HS-27A (cell line): Measurements from ENCODE around the gene VEGFA.
A peak's percentile ranks its signal among the peaks of the same experiment; 100 is the strongest.

Source experiments
- DNase-seq: peaks from one replicate; pipeline ENCODE4 v3.0.0-alpha.2; 2012; ENCODE audit warnings: low read depth, missing footprints

VEGFA gene

GRCh38 chr6:43785220-43785752, 15.3 kb downstream of the VEGFA start:
- DNase-seq = no peak

- no peak for DNase-seq
Measured at GRCh38 chr6:43785904-43786303, 15.9 kb downstream of the VEGFA start.

GRCh38 chr6:43786664-43787329, 16.8 kb downstream of the VEGFA start:
- DNase-seq = no peak

GRCh38 chr6:43788301-43788700, 18.3 kb downstream of the VEGFA start:
- no peak for DNase-seq

- no peak for DNase-seq
Measured at GRCh38 chr6:43789447-43789846, 19.4 kb downstream of the VEGFA start.

- DNase-seq = no peak
Measured at GRCh38 chr6:43790031-43790430, 20.0 kb downstream of the VEGFA start.

- DNase-seq = no peak
Measured at GRCh38 chr6:43791745-43792422, 21.9 kb downstream of the VEGFA start.

GRCh38 chr6:43793154-43793874, 23.3 kb downstream of the VEGFA start:
- DNase-seq = no peak

- DNase-seq = no peak
Measured at GRCh38 chr6:43793875-43794242, 23.8 kb downstream of the VEGFA start.

- no peak for DNase-seq
Measured at GRCh38 chr6:43795421-43795820, 25.4 kb downstream of the VEGFA start.

- no peak for DNase-seq
Measured at GRCh38 chr6:43796168-43796567, 26.2 kb downstream of the VEGFA start.

- DNase-seq = no peak
Measured at GRCh38 chr6:43796903-43797890, 27.2 kb downstream of the VEGFA start.

GRCh38 chr6:43797919-43798318, 27.9 kb downstream of the VEGFA start:
- no peak for DNase-seq

GRCh38 chr6:43798688-43799444, 28.9 kb downstream of the VEGFA start:
- DNase-seq = peak; percentile 70

- no peak for DNase-seq
Measured at GRCh38 chr6:43799551-43800297, 29.7 kb downstream of the VEGFA start.

- DNase-seq = no peak
Measured at GRCh38 chr6:43800298-43800623, 30.2 kb downstream of the VEGFA start.

GRCh38 chr6:43800746-43801494, 30.9 kb downstream of the VEGFA start:
- no peak for DNase-seq

- DNase-seq = no peak
Measured at GRCh38 chr6:43801495-43802181, 31.6 kb downstream of the VEGFA start.
